HuH-7.5 (cell line): ENCODE measurements around the gene CBLL1.
A peak's percentile ranks its signal among the peaks of the same experiment; 100 is the strongest.

Experiments used
- DNase-seq: peaks from one replicate; pipeline ENCODE4 v3.0.0; 2011; ENCODE audit warnings: low spot score

The CBLL1 gene

GRCh38 chr7:107744345-107744750, 406 bp downstream of the CBLL1 start:
- peak; percentile 19 for DNase-seq

- DNase-seq: no peak
Measured at GRCh38 chr7:107746006-107746405, 2.1 kb downstream of the CBLL1 start.

- DNase-seq: no peak
Measured at GRCh38 chr7:107751113-107751512, 7.2 kb downstream of the CBLL1 start.

- DNase-seq: no peak
Measured at GRCh38 chr7:107754642-107755041, 10.7 kb downstream of the CBLL1 start.

- DNase-seq: no peak
Measured at GRCh38 chr7:107758667-107759066, 14.7 kb downstream of the CBLL1 start.

GRCh38 chr7:107767391-107767790, 23.4 kb downstream of the CBLL1 start:
- no peak for DNase-seq

GRCh38 chr7:107768263-107768662, 24.3 kb downstream of the CBLL1 start:
- DNase-seq: no peak

GRCh38 chr7:107773027-107773426, 29.1 kb downstream of the CBLL1 start:
- no peak for DNase-seq

- no peak for DNase-seq
Measured at GRCh38 chr7:107777702-107778101, 33.8 kb downstream of the CBLL1 start.

GRCh38 chr7:107778283-107778682, 34.3 kb downstream of the CBLL1 start:
- no peak for DNase-seq

GRCh38 chr7:107779647-107780099, 35.7 kb downstream of the CBLL1 start:
- no peak for DNase-seq

GRCh38 chr7:107782374-107782773, 38.4 kb downstream of the CBLL1 start:
- DNase-seq: no peak

- no peak for DNase-seq
Measured at GRCh38 chr7:107783648-107784047, 39.7 kb downstream of the CBLL1 start.

- DNase-seq: no peak
Measured at GRCh38 chr7:107785170-107785569, 41.2 kb downstream of the CBLL1 start.

- DNase-seq: no peak
Measured at GRCh38 chr7:107785926-107786325, 42.0 kb downstream of the CBLL1 start.

GRCh38 chr7:107788216-107788615, 44.3 kb downstream of the CBLL1 start:
- DNase-seq: no peak

GRCh38 chr7:107788662-107789061, 44.7 kb downstream of the CBLL1 start:
- DNase-seq: no peak

GRCh38 chr7:107789647-107790046, 45.7 kb downstream of the CBLL1 start:
- no peak for DNase-seq

GRCh38 chr7:107792364-107792763, 48.4 kb downstream of the CBLL1 start:
- DNase-seq: no peak

GRCh38 chr7:107799647-107800264, 55.8 kb downstream of the CBLL1 start:
- no peak for DNase-seq

- no peak for DNase-seq
Measured at GRCh38 chr7:107803009-107803610, 59.2 kb downstream of the CBLL1 start, which contains the start of gene SLC26A3. TSS of gene SLC26A3 (minus strand) at chr7:107803223. CDS start at chr7:107794509, 8,714 bp downstream.

- DNase-seq: no peak
Measured at GRCh38 chr7:107809179-107809578, 65.2 kb downstream of the CBLL1 start.

GRCh38 chr7:107810626-107811025, 66.7 kb downstream of the CBLL1 start:
- no peak for DNase-seq
